H1 (cell line): ENCODE data around the gene PTPN7. TPM values are rescaled to one million over a fixed set of nuclear protein-coding genes. Genes with fewer than 3 reads are reported as not detected.

ENCODE experiments used
- CTCF ChIA-PET: fragments of 300-600 bp; sonication (Branson Sonifier 250); formaldehyde crosslinking; loops from one replicate; lab custom pipeline; 2021; ENCODE audit not compliant: partially characterized antibody; lab: Charles Lee
- POLR2A ChIA-PET: fragments of 300-600 bp; sonication (Branson Sonifier 250); formaldehyde crosslinking; loops from one replicate; lab custom pipeline; 2021; ENCODE audit warnings: inconsistent platforms; ENCODE audit not compliant: partially characterized antibody; lab: Charles Lee
- DNase-seq, 2 experiments: peaks; one replicate each; pipeline versions ENCODE4 v3.0.0 to v3.0.0-alpha.2; 2010 to 2022; ENCODE audit warnings: low spot score in 2 of 2, low read depth in 1 of 2, mixed read lengths in 1 of 2
- FAIRE-seq: peaks from 2 replicates; lab custom pipeline; 2011; peaks lifted over from hg19 to GRCh38; lab: Jason Lieb, UNC
- H2AFZ ChIP-seq: 2 replicates; pipeline ENCODE4 v1.8.1; 2012; ENCODE audit warnings: low read length, inconsistent platforms
- H2AK5ac ChIP-seq: 2 replicates; pipeline ENCODE4 v1.6.1; 2013; ENCODE audit warnings: low read depth, low read length
- H2BK120ac ChIP-seq: replicated peaks from 2 replicates; pipeline ENCODE3; 2013; ENCODE audit warnings: low read depth, low read length, inconsistent platforms
- H2BK12ac ChIP-seq: 2 replicates; pipeline ENCODE4 v1.6.1; 2013; ENCODE audit warnings: low read depth, low read length
- H2BK15ac ChIP-seq: 2 replicates; pipeline ENCODE4 v1.6.1; 2013; ENCODE audit warnings: low read length
- H2BK20ac ChIP-seq: 2 replicates; pipeline ENCODE4 v1.6.1; 2013; ENCODE audit warnings: low read length
- H2BK5ac ChIP-seq: 2 replicates; pipeline ENCODE4 v1.6.1; 2013; ENCODE audit warnings: low read depth, low read length
- H3K14ac ChIP-seq: 2 replicates; pipeline ENCODE4 v1.6.1; 2013; ENCODE audit warnings: inconsistent platforms; ENCODE audit not compliant: insufficient read length
- H3K18ac ChIP-seq: 2 replicates; pipeline ENCODE4 v1.6.1; 2013; ENCODE audit warnings: low read length; ENCODE audit errors: extremely low read depth
- H3K23ac ChIP-seq: 2 replicates; pipeline ENCODE4 v1.6.1; 2013; ENCODE audit warnings: inconsistent platforms; ENCODE audit not compliant: insufficient read length
- H3K23me2 ChIP-seq: 2 replicates; pipeline ENCODE4 v1.6.1; 2013; ENCODE audit warnings: low read depth, low read length
- H3K27ac ChIP-seq: 2 replicates; pipeline ENCODE4 v1.6.1; 2011; ENCODE audit warnings: low read depth, low read length, inconsistent platforms
- H3K27me3 ChIP-seq, 4 experiments: replicated peaks in 1 of 4; 1 replicate in 1 of 4; 2 replicates in 3 of 4; pipeline versions ENCODE4 v1.6.1 to v1.8.1; 2011 to 2013; ENCODE audit warnings: low read length in 3 of 4, mild to moderate bottlenecking in 3 of 4, inconsistent platforms in 2 of 4, mixed read lengths in 2 of 4, moderate library complexity in 1 of 4; ENCODE audit not compliant: control insufficient read depth in 3 of 4, insufficient read depth in 3 of 4; ENCODE audit errors: extremely low read depth in 1 of 4
- H3K36me3 ChIP-seq, 4 experiments: 2 replicates each; pipeline versions ENCODE4 v1.6.1 to v1.8.1; 2011 to 2013; ENCODE audit warnings: mild to moderate bottlenecking in 4 of 4, low read length in 3 of 4, moderate library complexity in 2 of 4, control low read depth in 1 of 4, inconsistent platforms in 1 of 4; ENCODE audit not compliant: insufficient read depth in 4 of 4, control insufficient read depth in 2 of 4
- H3K4ac ChIP-seq: replicated peaks from 2 replicates; pipeline ENCODE3; 2013; ENCODE audit warnings: low read length, low read depth, mixed read lengths, inconsistent platforms; ENCODE audit not compliant: insufficient read length
- H3K4me1 ChIP-seq, 4 experiments: replicated peaks in 1 of 4; 1 replicate in 1 of 4; 2 replicates in 3 of 4; pipeline versions ENCODE4 v1.6.1 to v1.8.1; 2011 to 2013; ENCODE audit warnings: low read length in 3 of 4, inconsistent platforms in 2 of 4, mixed read lengths in 1 of 4; ENCODE audit not compliant: insufficient read depth in 4 of 4, control insufficient read depth in 3 of 4
- H3K4me2 ChIP-seq, 2 experiments: 2 replicates each; pipeline versions ENCODE4 v1.6.1 to v1.8.1; 2011 to 2013; ENCODE audit warnings: low read depth in 2 of 2, low read length in 2 of 2, control low read depth in 1 of 2, inconsistent platforms in 1 of 2, mild to moderate bottlenecking in 1 of 2; ENCODE audit not compliant: insufficient read depth in 1 of 2
- H3K4me3 ChIP-seq, 4 experiments: fragments of 200-600, 300-600 bp in 1 of 4; sonication (generic), shearing (Covaris generic), sonication (Bioruptor Twin) in 1 of 4; 2 replicates each; pipeline versions ENCODE4 v1.5.1 to v1.8.1; 2011 to 2016; ENCODE audit warnings: low read length in 4 of 4, low read depth in 3 of 4, control low read depth in 2 of 4, inconsistent platforms in 2 of 4, mild to moderate bottlenecking in 2 of 4, mixed read lengths in 1 of 4, moderate library complexity in 1 of 4; ENCODE audit not compliant: insufficient read depth in 2 of 4; ENCODE audit errors: extremely low read depth in 1 of 4
- H3K56ac ChIP-seq: replicated peaks from 2 replicates; pipeline ENCODE3; 2013; ENCODE audit warnings: low read depth, mild to moderate bottlenecking, mixed read lengths, low read length, inconsistent platforms; ENCODE audit not compliant: insufficient read length
- H3K79me1 ChIP-seq: 2 replicates; pipeline ENCODE4 v1.6.1; 2013; ENCODE audit warnings: low read depth, low read length, control low read depth
- H3K79me2 ChIP-seq, 2 experiments: 2 replicates each; pipeline versions ENCODE4 v1.6.1 to v1.8.1; 2012 to 2013; ENCODE audit warnings: low read length in 2 of 2, mild to moderate bottlenecking in 2 of 2, inconsistent platforms in 1 of 2; ENCODE audit not compliant: insufficient read depth in 2 of 2, control insufficient read depth in 1 of 2
- H3K9ac ChIP-seq, 4 experiments: replicated peaks in 1 of 4; 1 replicate in 1 of 4; 2 replicates in 3 of 4; pipeline versions ENCODE4 v1.6.1 to v1.8.1; 2011 to 2013; ENCODE audit warnings: low read depth in 3 of 4, low read length in 3 of 4, control low read depth in 2 of 4, mild to moderate bottlenecking in 2 of 4, moderate library complexity in 2 of 4, inconsistent platforms in 1 of 4; ENCODE audit errors: extremely low read depth in 1 of 4
- H3K9me3 ChIP-seq, 2 experiments: 2 replicates each; pipeline versions ENCODE4 v1.6.1 to v1.8.1; 2012 to 2013; ENCODE audit warnings: mild to moderate bottlenecking in 2 of 2, moderate library complexity in 2 of 2, control low read depth in 1 of 2, inconsistent platforms in 1 of 2, low read depth in 1 of 2, low read length in 1 of 2, mixed read lengths in 1 of 2; ENCODE audit not compliant: insufficient read depth in 2 of 2
- H4K20me1 ChIP-seq, 2 experiments: replicated peaks in 1 of 2; 2 replicates each; pipeline versions ENCODE3 to v1.8.1; 2011 to 2013; ENCODE audit warnings: inconsistent platforms in 2 of 2, low read length in 2 of 2, mild to moderate bottlenecking in 1 of 2; ENCODE audit not compliant: insufficient read depth in 2 of 2, control insufficient read depth in 1 of 2
- H4K5ac ChIP-seq: 2 replicates; pipeline ENCODE4 v1.6.1; 2013; ENCODE audit warnings: low read length, low read depth, mixed read lengths, inconsistent platforms; ENCODE audit not compliant: insufficient read length
- H4K8ac ChIP-seq: 2 replicates; pipeline ENCODE4 v1.8.0; 2013; ENCODE audit warnings: mild to moderate bottlenecking, moderate library complexity, low read length, inconsistent platforms; ENCODE audit not compliant: insufficient read depth; ENCODE audit errors: extremely low read depth
- H4K91ac ChIP-seq: replicated peaks from 2 replicates; pipeline ENCODE3; 2013; ENCODE audit warnings: low read length, mixed read lengths, inconsistent platforms; ENCODE audit not compliant: insufficient read length
- CHD1 ChIP-seq: IDR thresholded peaks from 2 replicates; pipeline ENCODE4 v1.6.1; 2012; ENCODE audit warnings: low read depth, low read length, improper control_type of control experiment
- EGR1 ChIP-seq: IDR thresholded peaks from 2 replicates; pipeline ENCODE4 v1.6.1; 2011; ENCODE audit warnings: low read depth, low read length, borderline replicate concordance
- EP300 ChIP-seq, 2 experiments: IDR thresholded peaks; 1 replicate in 1 of 2; 2 replicates in 1 of 2; pipeline ENCODE4 v1.6.1; 2011 to 2012; ENCODE audit warnings: low read depth in 2 of 2, low read length in 2 of 2, mild to moderate bottlenecking in 2 of 2, borderline replicate concordance in 1 of 2, inconsistent platforms in 1 of 2, moderate library complexity in 1 of 2
- SUZ12 ChIP-seq: fragments of 200-600 bp; sonication (generic); IDR thresholded peaks from 2 replicates; pipeline ENCODE4 v1.6.1; 2012; ENCODE audit warnings: mild to moderate bottlenecking, inconsistent platforms, low read length, moderate library complexity, mixed read lengths
- WGBS, 2 experiments: shearing (Covaris generic) in 1 of 2; methylation state at CpG; one replicate each; pipeline versions ENCODE4 v1.1.6 to v1.1.7; 2013 to 2015; ENCODE audit warnings: low lambda C conversion rate in 2 of 2, mixed read lengths in 2 of 2, inconsistent platforms in 1 of 2, low coverage in 1 of 2, missing lambda C conversion rate in 1 of 2; ENCODE audit not compliant: insufficient replicate concordance in 2 of 2, insufficient coverage in 1 of 2, insufficient read length in 1 of 2; ENCODE audit errors: extremely low coverage in 1 of 2, missing lambda C conversion rate in 1 of 2; 5-methylcytosine and 5-hydroxymethylcytosine counted together
- long read RNA-seq, 2 experiments: library from RNA in 1 of 2; library from capped mRNA in 1 of 2; stranded (forward); transcript quantifications; one replicate each; pipeline ENCODE4 v2.0.0, GENCODE V29; 2021; ENCODE audit warnings: inconsistent platforms in 1 of 2
- polyA minus RNA-seq, 3 experiments: library from RNA; depleted of rRNA, polyadenylated mRNA; stranded (reverse); fragments of >200 nt; gene quantifications; 1 replicate in 2 of 3; 2 replicates in 1 of 3; pipeline ENCODE4 v1.2.3, GENCODE V29; 2011
- polyA plus RNA-seq, 7 experiments: library from polyadenylated mRNA; depleted of rRNA in 3 of 7; stranded (reverse) in 5 of 7; unstranded in 2 of 7; fragments of >200 nt in 5 of 7; fragments of 200-250 nt in 2 of 7; gene quantifications; 1 replicate in 5 of 7; 2 replicates in 1 of 7; 4 replicates in 1 of 7; pipeline versions ENCODE4 v1.2.1 to v1.2.3, GENCODE V29; 2011 to 2013; ENCODE audit warnings: missing spikeins in 2 of 7, mixed read lengths in 2 of 7
- total RNA-seq: library from RNA; stranded (reverse); fragmentation: NEBNext Ultra II Directional; extraction: Animal tissue kit (Norgen Biotek cat#: 25700); gene quantifications from 2 replicates; pipeline ENCODE4 v1.2.1, GENCODE V29; 2021
- TF ChIP-seq, protein P1 (sequence below), 3 experiments: IDR thresholded peaks; 1 replicate in 2 of 3; 2 replicates in 1 of 3; pipeline versions ENCODE4 v1.5.1 to v1.6.1; 2011; ENCODE audit warnings: low read length in 3 of 3, mild to moderate bottlenecking in 3 of 3, inconsistent platforms in 2 of 3, low read depth in 1 of 3, moderate library complexity in 1 of 3; ENCODE audit not compliant: insufficient read depth in 1 of 3; ENCODE audit errors: control extremely low read depth in 1 of 3

PTPN7 gene
- not detected in 2 replicates for total RNA-seq
- polyA plus RNA-seq (2011; rRNA removed): 0.20 TPM in 2 replicates
- 0.31 TPM for polyA plus RNA-seq (2011; cell fraction: cytosol; rRNA removed)
- 0.46 TPM for polyA plus RNA-seq (2011; cell fraction: nucleus; rRNA removed)
- polyA plus RNA-seq (2012, experiment 1 of 2): 0.11 to 0.37 TPM (median 0.14 TPM) in 3 of 4 replicates, not detected in the other
- 0.13 TPM for polyA plus RNA-seq (2012, experiment 2 of 2)
- polyA plus RNA-seq (2013, experiment 1 of 2): 0.12 TPM
- polyA plus RNA-seq (2013, experiment 2 of 2): 0.11 TPM
- 0.10 TPM in 1 of 2 replicates, not detected in the other for polyA minus RNA-seq (2011; rRNA and poly(A)+ RNA removed)
- polyA minus RNA-seq (2011; cell fraction: cytosol; rRNA and poly(A)+ RNA removed): not detected
- not detected for polyA minus RNA-seq (2011; cell fraction: nucleus; rRNA and poly(A)+ RNA removed)
- long read RNA-seq, experiment 1: 0 reads
- long read RNA-seq, experiment 2: 0 reads

DNA sequence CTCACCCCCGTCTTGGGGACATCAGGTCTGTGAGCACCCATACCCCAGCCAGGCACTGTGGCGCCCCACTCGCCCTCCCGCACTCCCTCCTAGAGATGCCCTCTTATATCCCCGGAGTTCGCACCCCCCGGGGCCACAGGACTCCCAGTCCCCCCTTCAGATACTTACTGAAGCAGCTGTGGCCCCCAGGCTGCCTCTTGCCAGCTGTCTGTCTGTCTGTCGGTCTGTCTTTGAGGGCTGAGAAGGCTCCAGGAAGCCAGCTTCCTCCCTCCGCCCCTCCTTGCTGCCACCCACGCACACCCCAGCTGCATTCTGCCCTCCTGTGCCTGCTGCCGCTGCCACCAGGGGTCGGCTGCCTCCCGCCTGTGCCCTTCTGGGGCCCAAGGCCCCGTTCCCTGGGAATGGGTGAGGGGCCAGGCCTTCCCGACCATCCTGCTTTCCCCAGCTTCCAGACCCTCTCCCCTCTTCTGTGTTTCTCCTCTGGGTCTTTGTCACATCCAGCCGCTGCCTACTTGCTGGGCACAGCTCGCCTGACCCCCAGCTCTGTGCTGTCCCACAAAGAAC, at the start of gene PTPN7:
Gene PTPN7 (minus strand): TSS at position 226 of the 564 bp plus-strand sequence. CDS start 1,200 bp downstream, outside the sequence.
- FAIRE-seq: no peak

More for the DNA sequence above, at the start of gene PTPN7:
- no peaks in the 10 kb centered on the region for H3K79me2 ChIP-seq
- TF ChIP-seq EP300 (IDR thresholded peaks at IDR 0.05; ENCODE audit: borderline replicate concordance in 1 of 2, low read depth in 2 of 2, low read length in 2 of 2): no peak
- TF ChIP-seq EGR1: peak; percentile 64; the same call in 1 of the 2 replicates
- TF ChIP-seq, protein P1, sequence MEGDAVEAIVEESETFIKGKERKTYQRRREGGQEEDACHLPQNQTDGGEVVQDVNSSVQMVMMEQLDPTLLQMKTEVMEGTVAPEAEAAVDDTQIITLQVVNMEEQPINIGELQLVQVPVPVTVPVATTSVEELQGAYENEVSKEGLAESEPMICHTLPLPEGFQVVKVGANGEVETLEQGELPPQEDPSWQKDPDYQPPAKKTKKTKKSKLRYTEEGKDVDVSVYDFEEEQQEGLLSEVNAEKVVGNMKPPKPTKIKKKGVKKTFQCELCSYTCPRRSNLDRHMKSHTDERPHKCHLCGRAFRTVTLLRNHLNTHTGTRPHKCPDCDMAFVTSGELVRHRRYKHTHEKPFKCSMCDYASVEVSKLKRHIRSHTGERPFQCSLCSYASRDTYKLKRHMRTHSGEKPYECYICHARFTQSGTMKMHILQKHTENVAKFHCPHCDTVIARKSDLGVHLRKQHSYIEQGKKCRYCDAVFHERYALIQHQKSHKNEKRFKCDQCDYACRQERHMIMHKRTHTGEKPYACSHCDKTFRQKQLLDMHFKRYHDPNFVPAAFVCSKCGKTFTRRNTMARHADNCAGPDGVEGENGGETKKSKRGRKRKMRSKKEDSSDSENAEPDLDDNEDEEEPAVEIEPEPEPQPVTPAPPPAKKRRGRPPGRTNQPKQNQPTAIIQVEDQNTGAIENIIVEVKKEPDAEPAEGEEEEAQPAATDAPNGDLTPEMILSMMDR (IDR thresholded peaks at IDR 0.05; ENCODE audit: control extremely low read depth in 1 of 3, insufficient read depth in 1 of 3, low read depth in 1 of 3, low read length in 3 of 3): peak; percentile 13 to 27 (median 15); a peak in 2 of 4 replicates
- TF ChIP-seq SUZ12: no peak
- TF ChIP-seq CHD1: no peak
- no peak within 1 kb of the TSS for H4K5ac ChIP-seq
- no peaks in the 10 kb centered on the region for H3K79me1 ChIP-seq
- no peaks in the 10 kb centered on the region for H4K20me1 ChIP-seq
- no peak within 1 kb of the TSS for H3K4me3 ChIP-seq
- H3K27ac ChIP-seq: no peak within 1 kb of the TSS
- H2BK12ac ChIP-seq: peak within 1 kb of the TSS; percentile 92; the same call in 1 of the 2 replicates
- ChIA-PET CTCF (interaction anchor here (0.6 to 2.7 kb wide), 11 partner anchors 13 to 1543 kb away, joined by 3 to 10 read pairs (median 4); no protein-coding TSS in a partner anchor), POLR2A (no interaction called here)
- H3K23me2 ChIP-seq: no peaks in the 10 kb centered on the region
- H3K4me1 ChIP-seq: peaks cover 2 to 29% (median 11%) of the 10 kb centered on the region in 4 experiments
- no peak within 1 kb of the TSS for H3K4me2 ChIP-seq
- 79% methylated on average over 16 of the region's 17 CpGs; no CpG with 5 or more reads in 1 of the 2 experiments for WGBS, 2 experiments
- DNase-seq: no peak
- no peak within 1 kb of the TSS for H3K4ac ChIP-seq
- H4K91ac ChIP-seq: peak within 1 kb of the TSS; percentile 90
- H3K27me3 ChIP-seq: no peaks in the 10 kb centered on the region
- peak within 1 kb of the TSS; percentile 92 for H2BK15ac ChIP-seq
- H3K23ac ChIP-seq: no peak within 1 kb of the TSS
- peak within 1 kb of the TSS; percentile 78 for H3K18ac ChIP-seq
- H3K36me3 ChIP-seq: no peaks in the 10 kb centered on the region
- H2AFZ ChIP-seq: 0 out of 2 replicates have a peak within 1 kb of the TSS, but pooled peaks have one; percentile 34
- 0 out of 2 replicates have a peak within 1 kb of the TSS, but pooled peaks have one; percentile 34 for H2AK5ac ChIP-seq
- H3K14ac ChIP-seq: no peak within 1 kb of the TSS
- H3K9me3 ChIP-seq: no peaks in the 10 kb centered on the region; a peak in 1 of 4 replicates
- H3K56ac ChIP-seq: no peak within 1 kb of the TSS
- H2BK120ac ChIP-seq: no peak within 1 kb of the TSS
- peak within 1 kb of the TSS; percentile 72; the same call in 1 of the 2 replicates for H2BK20ac ChIP-seq
- no peak within 1 kb of the TSS for H3K9ac ChIP-seq
- peak within 1 kb of the TSS; percentile 68; the same call in 1 of the 2 replicates for H2BK5ac ChIP-seq
- 0 out of 2 replicates have a peak within 1 kb of the TSS, but pooled peaks have one; percentile 63 for H4K8ac ChIP-seq
